Trophoblast cell (in vitro differentiated cells and primary cell): Measurements from ENCODE around the gene TAF6.
A peak's percentile ranks its signal among the peaks of the same experiment; 100 is the strongest.
"Not testable (repeated sequence)": the region's sequence is repeated elsewhere in the genome, so short reads cannot be mapped to it uniquely, and the experiment has no call there.

ENCODE experiments used
- DNase-seq, 2 donors: peaks; one replicate each; pipeline ENCODE4 v3.0.0-alpha.2; 2016
- H2AFZ ChIP-seq: 2 replicates; pipeline ENCODE4 v1.6.1; 2013; ENCODE audit warnings: low read length, moderate library complexity, mild to moderate bottlenecking; ENCODE audit not compliant: insufficient read depth, poor library complexity
- H2AK5ac ChIP-seq: 2 replicates; pipeline ENCODE4 v1.6.1; 2013; ENCODE audit warnings: mild to moderate bottlenecking, low read length
- H2BK120ac ChIP-seq: 2 replicates; pipeline ENCODE4 v1.6.1; 2013; ENCODE audit warnings: low read length, mild to moderate bottlenecking, moderate library complexity; ENCODE audit not compliant: insufficient read depth, poor library complexity
- H2BK12ac ChIP-seq: 2 replicates; pipeline ENCODE4 v1.6.1; 2013; ENCODE audit warnings: mild to moderate bottlenecking, low read length, moderate library complexity
- H2BK5ac ChIP-seq: 2 replicates; pipeline ENCODE4 v1.6.1; 2013; ENCODE audit warnings: low read length, low read depth, moderate library complexity, mild to moderate bottlenecking; ENCODE audit not compliant: poor library complexity
- H3K14ac ChIP-seq: 2 replicates; pipeline ENCODE4 v1.6.1; 2013; ENCODE audit warnings: mild to moderate bottlenecking, low read length
- H3K18ac ChIP-seq: 2 replicates; pipeline ENCODE4 v1.6.1; 2013; ENCODE audit warnings: mild to moderate bottlenecking, low read length
- H3K23ac ChIP-seq: 2 replicates; pipeline ENCODE4 v1.6.1; 2013; ENCODE audit warnings: low read length
- H3K27ac ChIP-seq: 2 replicates; pipeline ENCODE4 v1.5.1; 2013; ENCODE audit warnings: low read depth, mild to moderate bottlenecking, inconsistent platforms, low read length, moderate library complexity
- H3K27me3 ChIP-seq: 2 replicates; pipeline ENCODE4 v1.6.1; 2013; ENCODE audit warnings: inconsistent platforms, mild to moderate bottlenecking, low read length, moderate library complexity; ENCODE audit not compliant: insufficient read depth
- H3K36me3 ChIP-seq, 2 experiments: 1 replicate in 1 of 2; 2 replicates in 1 of 2; pipeline ENCODE4 v1.6.1; 2013; ENCODE audit warnings: low read length in 2 of 2, mild to moderate bottlenecking in 2 of 2, moderate library complexity in 1 of 2; ENCODE audit not compliant: insufficient read depth in 2 of 2, control insufficient read depth in 1 of 2
- H3K4ac ChIP-seq: 2 replicates; pipeline ENCODE4 v1.6.1; 2013; ENCODE audit warnings: low read depth, mild to moderate bottlenecking, low read length, moderate library complexity
- H3K4me1 ChIP-seq, 2 experiments: 1 replicate in 1 of 2; 2 replicates in 1 of 2; pipeline ENCODE4 v1.6.1; 2013; ENCODE audit warnings: low read length in 2 of 2, mild to moderate bottlenecking in 2 of 2, moderate library complexity in 1 of 2; ENCODE audit not compliant: insufficient read depth in 2 of 2, control insufficient read depth in 1 of 2
- H3K4me2 ChIP-seq: 2 replicates; pipeline ENCODE4 v1.6.1; 2013; ENCODE audit warnings: inconsistent platforms, mild to moderate bottlenecking, low read length, moderate library complexity
- H3K4me3 ChIP-seq: 2 replicates; pipeline ENCODE4 v1.5.1; 2013; ENCODE audit warnings: mild to moderate bottlenecking, low read depth, low read length, inconsistent platforms
- H3K79me1 ChIP-seq: one replicate; pipeline ENCODE4 v1.6.1; 2013; ENCODE audit warnings: low read length
- H3K79me2 ChIP-seq: 2 replicates; pipeline ENCODE4 v1.6.1; 2013; ENCODE audit warnings: low read length, mild to moderate bottlenecking; ENCODE audit not compliant: control insufficient read depth, insufficient read depth, poor library complexity
- H3K9ac ChIP-seq: 2 replicates; pipeline ENCODE4 v1.6.1; 2013; ENCODE audit warnings: mild to moderate bottlenecking, low read length
- H3K9me3 ChIP-seq: 2 replicates; pipeline ENCODE4 v1.6.1; 2013; ENCODE audit warnings: low read depth, mild to moderate bottlenecking, control low read depth, inconsistent platforms, low read length; ENCODE audit not compliant: insufficient read depth
- H4K12ac ChIP-seq: 2 replicates; pipeline ENCODE4 v1.6.1; 2013; ENCODE audit warnings: low read depth, mild to moderate bottlenecking, low read length, moderate library complexity
- H4K8ac ChIP-seq: 2 replicates; pipeline ENCODE4 v1.6.1; 2013; ENCODE audit warnings: low read depth, mild to moderate bottlenecking, low read length, moderate library complexity
- H4K91ac ChIP-seq: one replicate; pipeline ENCODE4 v1.6.1; 2013; ENCODE audit warnings: low read depth, mild to moderate bottlenecking, low read length, moderate library complexity
- WGBS: extraction: QIAGEN DNeasy Blood & Tissue Kit; methylation state at CpG from one replicate; pipeline ENCODE4 v1.1.7; 2013; ENCODE audit warnings: missing lambda C conversion rate; ENCODE audit not compliant: insufficient read length, insufficient coverage; ENCODE audit errors: extremely low coverage; 5-methylcytosine and 5-hydroxymethylcytosine counted together

Gene TAF6

DNA sequence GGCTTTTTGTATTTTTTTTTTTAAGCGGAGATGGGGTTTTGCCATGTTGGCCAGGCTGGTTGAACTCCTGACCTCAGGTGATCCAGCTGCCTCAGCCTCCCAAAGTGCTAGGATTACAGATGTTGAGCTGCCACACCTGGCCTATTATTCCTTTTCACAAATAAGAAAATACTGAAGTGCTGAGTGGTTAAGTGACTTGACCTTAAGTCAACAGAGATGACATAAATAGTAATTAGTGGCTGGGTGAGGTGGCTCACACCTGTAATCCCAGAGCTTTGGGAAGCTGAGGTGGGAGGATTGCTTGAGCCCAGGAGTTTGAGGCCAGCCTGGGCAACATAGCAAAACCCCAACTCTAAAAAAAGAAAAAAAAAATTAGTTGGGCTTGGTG, 11.1 kb upstream of the TAF6 start:
- H3K18ac ChIP-seq, H3K4me1 ChIP-seq, H2AFZ ChIP-seq, H4K91ac ChIP-seq, H3K14ac ChIP-seq, H3K27me3 ChIP-seq, H4K12ac ChIP-seq, H3K4me2 ChIP-seq, H3K9me3 ChIP-seq, H3K27ac ChIP-seq, H4K8ac ChIP-seq, H2BK12ac ChIP-seq, H3K23ac ChIP-seq, H2AK5ac ChIP-seq, H2BK5ac ChIP-seq, H3K36me3 ChIP-seq, H3K4ac ChIP-seq, H3K9ac ChIP-seq, H3K4me3 ChIP-seq, H2BK120ac ChIP-seq: not testable (repeated sequence)
- Histone ChIP-seq H3K79me1 (peaks cover 15% of the 10 kb centered on the region), H3K79me2 (peaks cover 13% of the 10 kb centered on the region)
- no CpG with 5 or more reads among the region's 1 CpG for WGBS
- peak in 1 of 2 donors; percentile 47 for DNase-seq

DNA sequence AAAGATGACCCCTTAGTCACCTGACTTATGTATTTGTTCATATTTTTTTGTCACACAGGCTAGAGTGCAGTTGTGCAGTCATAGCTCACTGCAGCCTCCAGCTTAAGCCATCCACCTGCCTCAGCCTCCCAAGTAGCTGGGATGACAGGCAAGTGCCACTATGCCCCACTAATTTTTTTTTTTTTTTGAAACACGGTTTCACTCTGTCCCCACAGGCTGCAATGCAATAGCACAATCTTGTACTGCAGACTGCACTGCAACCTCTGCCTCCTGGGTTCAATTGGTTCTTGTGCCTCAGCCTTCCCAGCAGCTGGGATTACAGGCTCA, 9.4 kb upstream of the TAF6 start:
- no peak overlapping the region for H3K4ac ChIP-seq
- no peak overlapping the region for H2BK5ac ChIP-seq
- H3K9ac ChIP-seq: no peak overlapping the region
- H3K14ac ChIP-seq: no peak overlapping the region
- no peak overlapping the region for H4K91ac ChIP-seq
- H3K4me1 ChIP-seq: peaks cover 3 to 8% of the 10 kb centered on the region in 2 experiments
- no peak overlapping the region for H2BK120ac ChIP-seq
- no peaks in the 10 kb centered on the region for H3K36me3 ChIP-seq
- H3K27ac ChIP-seq: no peak overlapping the region
- H2AK5ac ChIP-seq: no peak overlapping the region
- H3K79me1 ChIP-seq: peaks cover 15% of the 10 kb centered on the region
- H4K8ac ChIP-seq: no peak overlapping the region
- no peak overlapping the region for H3K4me3 ChIP-seq
- DNase-seq: no peak
- no peak overlapping the region for H4K12ac ChIP-seq
- no peak overlapping the region for H2BK12ac ChIP-seq
- no peaks in the 10 kb centered on the region for H3K9me3 ChIP-seq
- no CpG with 5 or more reads among the region's 1 CpG for WGBS
- H3K79me2 ChIP-seq: peaks cover 13% of the 10 kb centered on the region
- no peak overlapping the region for H3K23ac ChIP-seq
- H2AFZ ChIP-seq: no peak overlapping the region
- H3K27me3 ChIP-seq: no peaks in the 10 kb centered on the region
- H3K4me2 ChIP-seq: no peak overlapping the region
- no peak overlapping the region for H3K18ac ChIP-seq

DNA sequence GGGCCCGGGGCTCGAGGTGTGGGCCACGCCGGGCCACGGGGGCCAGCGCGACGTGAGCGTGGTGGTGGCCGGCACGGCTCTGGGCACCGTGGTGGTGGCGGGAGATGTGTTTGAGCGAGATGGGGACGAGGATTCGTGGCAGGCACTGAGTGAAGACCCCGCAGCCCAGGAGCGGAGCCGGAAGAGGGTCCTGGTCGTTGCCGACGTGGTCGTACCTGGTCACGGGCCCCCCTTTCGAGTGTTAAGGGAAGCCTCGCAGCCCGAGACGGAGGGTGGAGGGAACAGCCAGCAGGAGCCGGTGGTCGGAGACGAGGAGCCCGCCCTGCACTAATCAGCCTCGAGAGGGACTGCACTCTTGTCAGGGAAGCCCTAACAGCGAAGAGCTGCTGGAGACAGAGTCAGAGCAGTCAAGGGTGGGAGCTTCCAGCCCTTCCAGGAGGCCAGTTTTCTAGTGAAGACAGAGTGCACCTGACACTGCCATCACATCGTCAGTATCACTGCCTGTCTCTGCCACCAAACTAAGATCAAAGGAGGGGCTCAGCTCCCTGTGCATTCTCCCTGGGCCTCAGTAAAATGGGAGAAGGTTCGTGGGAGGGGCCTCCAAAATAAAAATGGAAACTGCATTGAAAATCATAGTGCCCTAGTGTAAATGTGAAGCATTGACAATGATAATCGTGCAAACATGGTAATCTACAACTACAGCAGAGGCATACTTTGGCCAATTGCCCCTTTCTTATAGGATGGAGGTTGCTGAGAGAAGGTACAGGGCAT, 8.9 kb upstream of the TAF6 start:
- no peak overlapping the region for H3K23ac ChIP-seq
- peaks cover 3 to 8% of the 10 kb centered on the region in 2 experiments for H3K4me1 ChIP-seq
- no peaks in the 10 kb centered on the region for H3K36me3 ChIP-seq
- H2AFZ ChIP-seq: peak overlapping the region; percentile 56
- no peaks in the 10 kb centered on the region for H3K27me3 ChIP-seq
- WGBS: no CpG with 5 or more reads among the region's 37 CpGs
- H2AK5ac ChIP-seq: peak overlapping the region; percentile 64
- H4K91ac ChIP-seq: peak overlapping the region; percentile 91
- peak overlapping the region; percentile 45 for H2BK120ac ChIP-seq
- peaks cover 13% of the 10 kb centered on the region for H3K79me2 ChIP-seq
- peak overlapping the region; percentile 63 for H3K9ac ChIP-seq
- H3K4ac ChIP-seq: peak overlapping the region; percentile 60
- H3K18ac ChIP-seq: peak overlapping the region; percentile 63
- peak overlapping the region; percentile 95 for H4K12ac ChIP-seq
- H2BK12ac ChIP-seq: no peak overlapping the region
- peak overlapping the region; percentile 81 for H4K8ac ChIP-seq
- peak overlapping the region; percentile 81 for H3K4me3 ChIP-seq
- peak overlapping the region; percentile 77 for H3K14ac ChIP-seq
- peaks cover 15% of the 10 kb centered on the region for H3K79me1 ChIP-seq
- H3K27ac ChIP-seq: no peak overlapping the region
- H3K4me2 ChIP-seq: peak overlapping the region; percentile 75
- no peak overlapping the region for H2BK5ac ChIP-seq
- no peak for DNase-seq
- no peaks in the 10 kb centered on the region for H3K9me3 ChIP-seq

DNA sequence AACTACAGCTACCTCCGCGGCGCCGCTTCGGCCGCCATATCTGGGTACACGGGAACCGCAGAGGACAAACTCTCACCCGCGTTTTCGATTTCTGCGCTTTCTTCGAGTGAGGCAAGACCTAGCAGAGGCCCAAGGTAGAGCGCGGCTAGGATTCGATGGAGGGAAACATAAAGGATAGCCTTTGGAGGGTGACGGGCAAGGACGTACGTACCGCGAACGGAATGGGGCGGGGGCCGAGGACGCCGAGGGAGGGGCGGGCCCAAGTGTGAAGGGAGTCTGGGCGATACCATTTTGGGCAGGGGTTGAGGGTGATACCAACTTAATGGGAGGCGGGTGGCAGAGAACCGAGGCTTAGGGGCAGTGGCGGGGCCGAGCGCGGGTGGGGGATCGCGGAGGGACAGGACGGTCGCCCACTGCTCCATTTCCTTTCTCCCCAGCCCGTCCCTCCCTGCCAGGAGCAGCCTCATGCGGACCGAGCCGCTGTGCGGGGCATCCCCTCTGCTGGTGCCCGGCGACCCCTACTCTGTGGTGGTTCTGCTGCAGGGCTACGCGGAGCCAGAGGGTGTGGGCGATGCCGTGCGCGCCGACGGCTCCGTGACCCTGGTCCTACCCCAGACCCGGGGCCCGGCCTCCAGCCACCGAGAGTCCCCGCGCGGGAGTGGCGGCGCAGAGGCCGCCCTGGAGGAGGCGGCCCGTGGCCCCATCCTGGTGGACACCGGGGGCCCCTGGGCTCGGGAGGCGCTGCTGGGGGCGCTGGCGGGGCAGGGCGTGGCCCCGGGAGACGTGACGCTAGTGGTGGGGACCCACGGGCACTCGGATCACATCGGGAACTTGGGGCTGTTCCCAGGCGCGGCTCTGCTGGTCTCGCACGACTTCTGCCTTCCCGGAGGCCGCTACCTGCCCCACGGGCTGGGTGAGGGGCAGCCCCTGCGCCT, 8.0 kb upstream of the TAF6 start, which contains the start of gene MBLAC1:
MBLAC1 (plus strand) TSS at position 37 of the 935 bp plus-strand sequence; CDS start at position 466, 429 bp downstream.
- WGBS: no CpG with 5 or more reads among the region's 85 CpGs
- Histone ChIP-seq H3K27me3 (no peaks in the 10 kb centered on the region), H3K27ac (peak within 1 kb of the TSS; percentile 88), H3K9ac (peak within 1 kb of the TSS; percentile 79), H3K79me1 (peaks cover 15% of the 10 kb centered on the region), H3K4me1 (peaks cover 3 to 14% of the 10 kb centered on the region in 2 experiments), H3K36me3 (no peaks in the 10 kb centered on the region), H2BK12ac (peak within 1 kb of the TSS; percentile 41), H3K23ac (no peak within 1 kb of the TSS), H2BK120ac (peak within 1 kb of the TSS; percentile 45), H3K4ac (peak within 1 kb of the TSS; percentile 60), H2BK5ac (peak within 1 kb of the TSS; percentile 87), H2AFZ (peak within 1 kb of the TSS; percentile 67), H3K4me3 (peak within 1 kb of the TSS; percentile 81), H4K12ac (peak within 1 kb of the TSS; percentile 95), H3K9me3 (no peaks in the 10 kb centered on the region), H3K4me2 (peak within 1 kb of the TSS; percentile 75), H3K79me2 (peaks cover 13% of the 10 kb centered on the region), H2AK5ac (peak within 1 kb of the TSS; percentile 50), H3K18ac (peak within 1 kb of the TSS; percentile 73), H4K8ac (peak within 1 kb of the TSS; percentile 89), H3K14ac (peak within 1 kb of the TSS; percentile 85), H4K91ac (peak within 1 kb of the TSS; percentile 92)
- DNase-seq: peak; percentile 79 to 92
